IMR-90 (cell line): ENCODE results near the gene FKBP7. TPM values are rescaled to one million over a fixed set of nuclear protein-coding genes. Genes with fewer than 3 reads are reported as not detected.

ENCODE experiments used
- ATAC-seq: fragments of 200-7000 bp; cut with Tn5 transposase; 2 replicates; pipeline ENCODE4 v1.9.1; 2020; ENCODE audit warnings: low read depth, mild to moderate bottlenecking, moderate library complexity
- BruUV-seq: library from RNA; stranded (reverse); fragments of 400-500 nt; replicated peaks from 2 replicates; lab custom pipeline; 2021; lab: Mats Ljungman, UMichigan
- CTCF ChIA-PET: fragments of 300-600 bp; formaldehyde crosslinking; extraction: SDS; loops from one replicate; lab custom pipeline; 2021; ENCODE audit warnings: antibody characterized with exemption; lab: Yijun Ruan, JAX
- POLR2A ChIA-PET: fragments of 300-600 bp; sonication (Branson Sonifier 250); formaldehyde crosslinking; loops from one replicate; lab custom pipeline; 2022; ENCODE audit warnings: antibody characterized with exemption; ENCODE audit not compliant: unreplicated experiment; lab: Charles Lee
- DNase-seq: peaks from one replicate; pipeline ENCODE4 v3.0.0; 2013
- H2AFZ ChIP-seq: replicated peaks from 2 replicates; pipeline ENCODE3; 2013; ENCODE audit warnings: low read length, mild to moderate bottlenecking; ENCODE audit not compliant: poor library complexity
- H2AK5ac ChIP-seq: 2 replicates; pipeline ENCODE4 v1.6.1; 2013; ENCODE audit warnings: low read depth, low read length, inconsistent platforms
- H2AK9ac ChIP-seq: replicated peaks from 2 replicates; pipeline ENCODE3; 2013; ENCODE audit warnings: mild to moderate bottlenecking, low read depth, low read length, moderate library complexity; ENCODE audit not compliant: poor library complexity
- H2BK120ac ChIP-seq: 2 replicates; pipeline ENCODE4 v1.6.1; 2013; ENCODE audit warnings: low read depth, low read length, inconsistent platforms
- H2BK15ac ChIP-seq: 3 replicates; pipeline ENCODE4 v1.6.1; 2013; ENCODE audit warnings: low read depth, low read length, inconsistent platforms
- H2BK20ac ChIP-seq: 2 replicates; pipeline ENCODE4 v1.6.1; 2013; ENCODE audit warnings: low read depth, mild to moderate bottlenecking, inconsistent platforms, low read length, moderate library complexity
- H2BK5ac ChIP-seq: 2 replicates; pipeline ENCODE4 v1.6.1; 2013; ENCODE audit warnings: mild to moderate bottlenecking, low read depth, low read length, inconsistent platforms; ENCODE audit not compliant: poor library complexity, severe bottlenecking
- H3K14ac ChIP-seq: replicated peaks from 2 replicates; pipeline ENCODE4 v1.6.1; 2013; ENCODE audit warnings: low read depth, low read length, inconsistent platforms
- H3K18ac ChIP-seq: 2 replicates; pipeline ENCODE4 v1.6.1; 2013; ENCODE audit warnings: low read depth, low read length, control low read depth
- H3K23ac ChIP-seq: 2 replicates; pipeline ENCODE4 v1.6.1; 2013; ENCODE audit warnings: low read depth, low read length, inconsistent platforms
- H3K27ac ChIP-seq: 2 replicates; pipeline ENCODE4 v1.5.1; 2013; ENCODE audit warnings: mild to moderate bottlenecking, control low read depth, low read length; ENCODE audit not compliant: insufficient read depth
- H3K27me3 ChIP-seq: 2 replicates; pipeline ENCODE4 v1.6.1; 2013; ENCODE audit warnings: low read length; ENCODE audit not compliant: control insufficient read depth, insufficient read depth
- H3K36me3 ChIP-seq: 2 replicates; pipeline ENCODE4 v1.6.1; 2013; ENCODE audit warnings: low read length, mixed read lengths; ENCODE audit not compliant: control insufficient read depth, insufficient read depth
- H3K4ac ChIP-seq: 2 replicates; pipeline ENCODE4 v1.6.1; 2013; ENCODE audit warnings: low read depth, low read length, inconsistent platforms
- H3K4me1 ChIP-seq: 2 replicates; pipeline ENCODE4 v1.6.1; 2013; ENCODE audit warnings: low read length, mixed read lengths; ENCODE audit not compliant: control insufficient read depth, insufficient read depth
- H3K4me2 ChIP-seq: 2 replicates; pipeline ENCODE4 v1.6.1; 2013; ENCODE audit warnings: low read depth, mild to moderate bottlenecking, control low read depth, low read length, moderate library complexity
- H3K4me3 ChIP-seq: 2 replicates; pipeline ENCODE4 v1.5.1; 2013; ENCODE audit warnings: low read depth, mild to moderate bottlenecking, control low read depth, low read length, moderate library complexity; ENCODE audit not compliant: insufficient read depth
- H3K56ac ChIP-seq: 2 replicates; pipeline ENCODE4 v1.6.1; 2013; ENCODE audit warnings: low read length, inconsistent platforms; ENCODE audit not compliant: insufficient read depth; ENCODE audit errors: extremely low read depth
- H3K79me1 ChIP-seq, 2 experiments: 2 replicates each; pipeline ENCODE4 v1.6.1; 2013; ENCODE audit warnings: low read length in 2 of 2, inconsistent platforms in 1 of 2, low read depth in 1 of 2
- H3K9ac ChIP-seq: 2 replicates; pipeline ENCODE4 v1.6.1; 2013; ENCODE audit warnings: low read depth, low read length, control low read depth
- H3K9me1 ChIP-seq: 2 replicates; pipeline ENCODE4 v1.6.1; 2013; ENCODE audit warnings: low read length, inconsistent platforms; ENCODE audit not compliant: insufficient read depth
- H3K9me3 ChIP-seq: 2 replicates; pipeline ENCODE4 v1.6.1; 2013; ENCODE audit warnings: low read length; ENCODE audit not compliant: control insufficient read depth, insufficient read depth
- H4K20me1 ChIP-seq: 2 replicates; pipeline ENCODE4 v1.6.1; 2013; ENCODE audit warnings: low read length, inconsistent platforms; ENCODE audit not compliant: insufficient read depth
- H4K5ac ChIP-seq: 2 replicates; pipeline ENCODE4 v1.6.1; 2013; ENCODE audit warnings: mild to moderate bottlenecking, low read depth, low read length, control low read depth
- H4K8ac ChIP-seq, 2 experiments: 2 replicates each; pipeline ENCODE4 v1.6.1; 2013; ENCODE audit warnings: low read depth in 2 of 2, low read length in 2 of 2, control low read depth in 1 of 2, inconsistent platforms in 1 of 2
- H4K91ac ChIP-seq: 2 replicates; pipeline ENCODE4 v1.6.1; 2013; ENCODE audit warnings: low read depth, low read length, inconsistent platforms; ENCODE audit not compliant: insufficient read depth
- CEBPB ChIP-seq: IDR thresholded peaks from 2 replicates; pipeline ENCODE4 v1.6.1; 2012; ENCODE audit warnings: low read depth, low read length, improper control_type of control experiment
- SMC3 ChIP-seq: fragments of 150-350 bp; IDR thresholded peaks from 2 replicates; pipeline ENCODE4 v1.6.1; 2016; ENCODE audit warnings: low read depth, mild to moderate bottlenecking, antibody characterized with exemption, low read length, moderate library complexity
- dilution Hi-C: fragments of 300-500 bp; cut with HindIII; formaldehyde crosslinking; loops from one replicate; pipeline ENCODE4 v1.14.3; 2018; ENCODE audit warnings: low sequenced_read_pairs; ENCODE audit not compliant: unreplicated experiment
- in situ Hi-C: fragments of 300-500 bp; cut with MboI; formaldehyde crosslinking; loops from 3 replicates; pipeline ENCODE4 v1.14.3; 2019; ENCODE audit warnings: low sequenced_read_pairs, inconsistent platforms, mixed read lengths
- intact Hi-C: fragments of 100-400 bp; cut with micrococcal nuclease; formaldehyde crosslinking; loops from 2 replicates; pipeline ENCODE4 v1.10.0; 2022
- polyA plus RNA-seq, 3 experiments: library from polyadenylated mRNA; depleted of rRNA; stranded (reverse); fragments of >200 nt; gene quantifications; 2 replicates each; pipeline ENCODE4 v1.2.3, GENCODE V29; 2012; ENCODE audit warnings: low replicate concordance in 1 of 3
- total RNA-seq: library from RNA; depleted of rRNA; stranded (reverse); fragments of >200 nt; gene quantifications from 2 replicates; pipeline ENCODE4 v1.2.3, GENCODE V29; 2012

Gene FKBP7
- total and polyA plus RNA-seq, 2 of the 4 experiments (the other 2 are of a cell fraction): 32.6 to 51.0 TPM

- no peak overlapping the region for H3K4me3 ChIP-seq
- peaks cover 15% of the 10 kb centered on the region for H3K36me3 ChIP-seq
- H2BK120ac ChIP-seq: no peak overlapping the region
- no peak overlapping the region for H2AK9ac ChIP-seq
- H3K4me1 ChIP-seq: no peaks in the 10 kb centered on the region
- DNase-seq: no peak
- H3K27me3 ChIP-seq: no peaks in the 10 kb centered on the region
- H3K56ac ChIP-seq: no peak overlapping the region
- no peak overlapping the region for H3K4me2 ChIP-seq
- no peak overlapping the region for H4K91ac ChIP-seq
- dilution Hi-C loops: no loop called here
- in situ Hi-C loops: no loop called here
- H2BK5ac ChIP-seq: no peak overlapping the region
- no peak overlapping the region for H3K4ac ChIP-seq
- peaks cover 11% of the 10 kb centered on the region; the same call in 1 of the 2 replicates for H3K9me1 ChIP-seq
- intact Hi-C loops: no loop called here
- H3K9ac ChIP-seq: no peak overlapping the region
- H4K20me1 ChIP-seq: no peaks in the 10 kb centered on the region
- no peak for ATAC-seq
- POLR2A ChIA-PET: no interaction called here
- H3K14ac ChIP-seq: no peak overlapping the region
- no peak overlapping the region for H2BK15ac ChIP-seq
- no peak overlapping the region for H4K8ac ChIP-seq
- no peak for TF ChIP-seq SMC3
- TF ChIP-seq CEBPB: peak; percentile 50
- BruUV-seq: TSS peak; percentile 16
- peaks cover 2 to 21% of the 10 kb centered on the region in 2 experiments; a peak in 3 of 4 replicates for H3K79me1 ChIP-seq
- CTCF ChIA-PET: interaction anchor here (0.6 to 1.0 kb wide), 3 partner anchors 11 to 116 kb away, joined by 3 read pairs; no protein-coding TSS in a partner anchor
- no peak overlapping the region for H2AK5ac ChIP-seq
- peaks cover 2% of the 10 kb centered on the region; the same call in 1 of the 2 replicates for H3K9me3 ChIP-seq
- H3K23ac ChIP-seq: no peak overlapping the region
- H3K18ac ChIP-seq: no peak overlapping the region
- no peak overlapping the region for H2AFZ ChIP-seq
- H3K27ac ChIP-seq: no peak overlapping the region
- H2BK20ac ChIP-seq: no peak overlapping the region
- H4K5ac ChIP-seq: no peak overlapping the region
Observed at GRCh38 chr2:178429336-178429735, 49.1 kb downstream of the FKBP7 start.
